GM19035 (cell line): ENCODE data around the gene AMZ1.
"Not testable (repeated sequence)": the region's sequence is repeated elsewhere in the genome, so short reads cannot be mapped to it uniquely, and the experiment has no call there.

Source experiments
- ATAC-seq: cut with Tn5 transposase; IDR thresholded peaks from one replicate; pipeline ENCODE4 v1.9.1; 2021; ENCODE audit not compliant: unreplicated experiment

The AMZ1 gene

GRCh38 chr7:2737771-2738540 is 50.0 kb downstream of the AMZ1 start:
- ATAC-seq = no peak

GRCh38 chr7:2738766-2739549 is 51.0 kb downstream of the AMZ1 start:
- no peak for ATAC-seq

GRCh38 chr7:2743523-2744185 is 55.7 kb downstream of the AMZ1 start:
- not testable (repeated sequence) for ATAC-seq

- not testable (repeated sequence) for ATAC-seq
Measured at GRCh38 chr7:2748684-2749083, 60.7 kb downstream of the AMZ1 start.

- ATAC-seq = no peak
Measured at GRCh38 chr7:2750004-2750407, 62.0 kb downstream of the AMZ1 start.

GRCh38 chr7:2751086-2751485 is 63.1 kb downstream of the AMZ1 start:
- ATAC-seq = no peak

GRCh38 chr7:2753148-2753547 is 65.1 kb downstream of the AMZ1 start:
- no peak for ATAC-seq

- no peak for ATAC-seq
Measured at GRCh38 chr7:2754086-2754485, 66.1 kb downstream of the AMZ1 start.

- no peak for ATAC-seq
Measured at GRCh38 chr7:2754912-2755311, 66.9 kb downstream of the AMZ1 start.

- ATAC-seq = no peak
Measured at GRCh38 chr7:2755531-2755930, 67.5 kb downstream of the AMZ1 start.

- peak; percentile 6 for ATAC-seq
Measured at GRCh38 chr7:2757361-2757903, 69.4 kb downstream of the AMZ1 start.

GRCh38 chr7:2757904-2758672 is 70.1 kb downstream of the AMZ1 start:
- peak; percentile 78 for ATAC-seq

GRCh38 chr7:2758673-2759616 is 70.9 kb downstream of the AMZ1 start:
- peak; percentile 8 for ATAC-seq

GRCh38 chr7:2759736-2760097 is 71.7 kb downstream of the AMZ1 start:
- ATAC-seq = no peak

- no peak for ATAC-seq
Measured at GRCh38 chr7:2760098-2760889, 72.3 kb downstream of the AMZ1 start.

- ATAC-seq = no peak
Measured at GRCh38 chr7:2761131-2761624, 73.2 kb downstream of the AMZ1 start.

GRCh38 chr7:2761801-2762497 is 73.9 kb downstream of the AMZ1 start:
- ATAC-seq = no peak

GRCh38 chr7:2763597-2763996 is 75.6 kb downstream of the AMZ1 start:
- no peak for ATAC-seq
